GM19467 (cell line): ENCODE results near the gene NPIPA5.
"Not testable (repeated sequence)": the region's sequence is repeated elsewhere in the genome, so short reads cannot be mapped to it uniquely, and the experiment has no call there.

Experiments used
- ATAC-seq: cut with Tn5 transposase; IDR thresholded peaks from one replicate; pipeline ENCODE4 v1.9.1; 2021; ENCODE audit warnings: mild to moderate bottlenecking, moderate library complexity; ENCODE audit not compliant: unreplicated experiment

NPIPA5 gene

GRCh38 chr16:15378194-15378593, at the start of gene NPIPA5:
Gene NPIPA5, minus strand, starts transcription at chr16:15378294. Its CDS starts 0 bp downstream, at chr16:15378294.
- not testable (repeated sequence) for ATAC-seq

DNA sequence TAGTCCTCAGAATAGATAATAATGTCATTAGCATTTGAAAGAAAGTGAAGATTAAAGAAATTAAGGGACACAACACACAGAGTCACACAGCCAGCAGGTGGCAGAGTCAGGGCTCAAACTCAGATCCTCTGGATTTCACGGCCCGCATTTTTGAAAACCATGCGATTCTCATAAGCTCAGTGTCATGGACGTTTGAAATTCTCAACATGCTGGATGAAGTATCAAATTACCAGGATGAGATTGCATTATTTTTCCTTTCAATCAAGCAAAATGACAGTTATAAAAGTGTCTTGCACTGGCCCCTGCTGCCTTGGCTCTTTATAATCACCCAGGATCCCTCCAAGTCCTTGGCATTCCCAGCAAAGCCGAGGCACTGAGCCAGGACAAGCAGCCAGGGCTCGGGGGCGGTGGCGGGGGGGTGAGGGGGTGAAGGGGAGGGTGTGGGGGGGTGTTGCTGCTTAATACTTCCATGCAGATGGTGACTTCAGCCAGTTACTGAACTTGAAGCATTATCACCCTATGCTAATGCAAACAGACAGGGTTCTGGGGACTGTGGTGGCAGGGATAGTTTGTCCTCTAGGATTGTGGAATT, 49.6 kb upstream of the NPIPA5 start:
- no peak for ATAC-seq

- no peak for ATAC-seq
Measured at GRCh38 chr16:15426796-15427195, 48.7 kb upstream of the NPIPA5 start.

DNA sequence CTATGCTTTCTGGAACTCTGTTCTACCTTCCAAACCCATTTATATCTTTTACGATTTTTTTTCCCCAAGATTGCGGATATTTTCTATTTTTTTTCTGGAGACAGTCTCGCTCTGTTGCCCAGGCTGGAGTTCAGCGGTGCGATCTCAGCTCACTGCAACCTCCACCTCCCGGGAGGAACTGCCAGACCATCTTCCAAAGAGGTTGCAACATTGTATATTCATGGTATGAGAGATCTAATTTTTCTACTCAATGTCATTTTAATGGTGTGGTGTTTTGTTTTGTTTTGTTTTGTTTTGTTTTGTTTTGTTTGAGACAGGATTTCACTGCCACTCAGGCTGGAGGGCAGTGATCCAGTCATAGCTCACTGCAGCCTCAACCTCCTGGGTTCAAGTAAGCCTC, 47.8 kb upstream of the NPIPA5 start:
- ATAC-seq = no peak

DNA sequence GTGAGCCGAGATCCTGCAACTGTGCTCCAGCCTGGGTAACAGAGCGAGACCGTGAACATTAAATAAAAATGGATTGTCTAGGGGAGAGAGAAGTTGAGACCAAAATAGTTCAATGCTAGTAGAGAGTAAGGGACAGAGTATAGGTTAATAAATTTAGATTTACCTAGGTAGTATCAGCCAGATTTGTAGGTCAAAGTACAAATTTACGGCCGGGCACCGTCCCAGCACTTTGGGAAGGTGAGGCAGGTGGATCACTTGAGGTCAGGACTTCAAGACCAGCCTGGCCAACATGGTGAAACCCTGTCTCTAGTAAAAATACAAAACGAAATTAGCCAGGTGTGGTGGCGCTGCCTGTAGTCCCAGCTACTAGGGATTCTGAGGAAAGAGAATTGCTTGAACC, 44.1 kb upstream of the NPIPA5 start:
- ATAC-seq = no peak

DNA sequence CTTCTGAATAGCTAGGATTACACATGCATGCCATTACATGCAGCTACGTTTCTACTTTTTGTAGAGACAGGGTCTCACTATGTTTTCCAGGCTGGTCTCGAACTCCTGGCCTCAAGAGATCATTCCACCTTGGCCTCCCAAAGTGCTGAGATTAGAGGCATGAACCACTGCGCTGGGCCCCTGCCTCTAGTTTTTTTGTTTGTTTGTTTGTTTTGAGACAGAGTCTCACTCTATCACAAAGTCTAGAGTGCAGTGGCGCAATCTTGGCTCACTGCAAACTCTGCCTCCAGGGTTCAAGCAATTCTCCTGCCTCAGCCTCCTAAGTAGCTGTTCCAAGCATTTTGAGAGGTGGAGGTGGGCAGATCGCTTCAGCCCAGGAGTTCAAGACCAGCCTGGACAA, 43.6 kb upstream of the NPIPA5 start:
- ATAC-seq = not testable (repeated sequence)

GRCh38 chr16:15418206-15418605, 40.1 kb upstream of the NPIPA5 start:
- no peak for ATAC-seq

DNA sequence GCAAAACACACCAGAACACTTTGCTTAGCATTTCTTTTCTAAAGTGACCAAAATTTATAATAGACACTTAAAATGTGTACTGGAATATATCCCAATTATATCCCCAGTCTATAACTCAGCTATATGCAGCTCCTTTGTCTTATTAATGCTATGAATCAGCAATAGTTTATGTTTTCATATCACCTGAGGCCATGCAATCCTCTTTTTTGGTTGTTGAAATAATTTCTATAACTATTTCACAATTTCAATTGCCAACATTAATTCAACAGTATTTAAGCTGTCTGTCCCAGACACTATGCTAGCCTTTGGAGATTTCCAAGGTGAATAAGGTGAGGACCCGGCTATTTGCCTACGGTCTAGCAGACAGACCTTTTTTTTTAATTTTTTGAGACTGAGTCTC, 39.1 kb upstream of the NPIPA5 start:
- no peak for ATAC-seq

DNA sequence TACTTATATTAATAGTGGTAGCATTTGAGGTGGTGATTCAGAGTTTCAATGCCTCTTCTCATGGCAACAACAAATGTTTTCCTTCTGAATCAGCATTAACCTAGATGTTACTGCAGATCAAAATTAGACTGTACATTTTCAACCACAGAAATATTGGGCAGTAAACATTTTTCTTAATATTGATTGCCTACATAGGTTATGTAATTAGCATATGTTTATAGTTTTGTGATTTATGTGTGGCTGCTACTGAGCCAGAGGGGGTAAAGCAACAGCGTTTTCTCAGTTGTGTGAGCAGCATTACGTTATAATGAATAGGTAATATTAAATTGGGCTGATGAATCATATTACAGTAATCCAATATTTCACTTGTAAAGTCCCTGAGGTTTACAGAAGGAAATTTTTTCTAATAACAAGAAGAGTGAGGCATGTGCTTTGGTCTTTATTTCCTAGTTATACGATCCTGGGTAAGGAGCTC, 37.5 kb upstream of the NPIPA5 start:
- no peak for ATAC-seq

- ATAC-seq = not testable (repeated sequence)
Measured at GRCh38 chr16:15409476-15409875, 31.4 kb upstream of the NPIPA5 start.

DNA sequence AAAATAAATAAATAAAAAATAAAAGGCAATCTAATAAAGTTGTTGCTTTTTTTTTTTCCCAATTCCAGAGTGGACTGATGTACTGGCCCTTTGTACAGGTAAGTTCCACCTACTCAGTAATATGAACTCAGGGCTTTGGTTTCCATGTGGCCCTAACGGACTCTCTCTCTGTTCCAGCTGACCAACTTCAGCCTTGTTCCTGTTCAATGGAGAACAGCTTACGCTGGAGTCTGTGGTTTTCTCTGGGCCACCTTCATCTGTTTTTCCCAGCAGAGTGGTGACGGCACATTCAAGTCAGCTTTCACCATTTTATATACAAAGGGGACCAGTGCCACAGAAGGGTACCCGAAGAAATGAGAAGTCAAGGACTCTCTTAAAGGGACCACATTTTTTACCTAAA, 29.7 kb upstream of the NPIPA5 start:
- ATAC-seq = not testable (repeated sequence)

DNA sequence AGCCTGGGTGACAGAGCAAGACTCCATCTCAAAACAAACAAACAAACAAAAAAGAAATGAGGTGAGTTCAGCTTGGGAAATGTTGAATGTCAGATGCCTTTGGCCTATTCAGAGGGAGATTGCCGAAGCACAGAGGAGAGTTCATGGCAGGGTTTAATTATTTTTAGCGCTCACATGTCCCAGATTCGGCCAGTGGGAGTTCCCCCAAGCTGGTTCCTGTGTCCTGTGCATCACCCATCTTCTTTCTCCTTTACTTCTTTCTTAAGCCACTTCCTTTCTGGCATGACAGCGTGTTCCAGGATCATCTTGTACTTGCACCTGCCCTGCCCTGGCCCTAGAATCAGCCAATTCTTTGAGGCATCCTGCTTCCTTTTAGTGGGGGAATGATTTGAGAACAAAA, 26.7 kb upstream of the NPIPA5 start:
- ATAC-seq = no peak

GRCh38 chr16:15404091-15404490, 26.0 kb upstream of the NPIPA5 start:
- not testable (repeated sequence) for ATAC-seq

- no peak for ATAC-seq
Measured at GRCh38 chr16:15403392-15403995, 25.4 kb upstream of the NPIPA5 start.

DNA sequence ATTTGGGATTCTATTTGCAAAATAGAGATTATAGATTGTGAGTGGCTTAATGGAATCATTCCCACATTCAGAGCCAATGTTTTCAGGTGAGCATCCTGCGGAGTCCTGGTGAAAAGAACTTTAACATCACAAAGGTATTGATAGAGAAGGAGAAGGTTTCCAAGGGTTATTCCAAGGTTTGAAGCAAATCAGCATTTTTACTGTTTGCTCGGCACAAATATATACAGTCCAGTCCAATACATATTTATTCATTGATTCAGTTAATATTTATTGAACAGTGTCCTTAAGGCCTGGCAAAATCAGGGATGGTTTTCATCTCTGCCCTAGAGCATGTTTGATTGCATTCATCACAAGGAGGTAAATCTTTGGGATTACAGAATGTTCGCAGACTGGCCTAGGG, 23.9 kb upstream of the NPIPA5 start:
- no peak for ATAC-seq

GRCh38 chr16:15400314-15400713, 22.2 kb upstream of the NPIPA5 start:
- ATAC-seq = not testable (repeated sequence)

DNA sequence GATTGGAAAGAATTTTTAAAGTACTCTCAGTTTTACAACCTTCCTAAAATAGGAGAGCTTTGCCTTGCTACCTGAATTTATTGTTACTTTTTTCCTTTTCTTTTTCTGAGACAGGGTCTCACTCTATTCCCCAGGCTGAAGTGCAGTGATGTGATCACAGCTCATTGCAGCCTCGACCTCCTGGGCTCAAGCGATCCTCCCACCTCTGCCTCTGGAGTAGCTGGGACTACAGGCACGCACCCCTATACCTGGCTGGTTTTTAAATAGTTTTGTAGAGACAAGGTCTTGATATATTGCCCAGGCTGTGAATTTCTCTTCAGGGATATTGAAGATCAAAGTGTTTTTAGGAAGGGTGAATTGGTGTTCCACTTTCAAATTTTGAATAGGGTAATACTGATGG, 21.2 kb upstream of the NPIPA5 start:
- ATAC-seq = no peak

DNA sequence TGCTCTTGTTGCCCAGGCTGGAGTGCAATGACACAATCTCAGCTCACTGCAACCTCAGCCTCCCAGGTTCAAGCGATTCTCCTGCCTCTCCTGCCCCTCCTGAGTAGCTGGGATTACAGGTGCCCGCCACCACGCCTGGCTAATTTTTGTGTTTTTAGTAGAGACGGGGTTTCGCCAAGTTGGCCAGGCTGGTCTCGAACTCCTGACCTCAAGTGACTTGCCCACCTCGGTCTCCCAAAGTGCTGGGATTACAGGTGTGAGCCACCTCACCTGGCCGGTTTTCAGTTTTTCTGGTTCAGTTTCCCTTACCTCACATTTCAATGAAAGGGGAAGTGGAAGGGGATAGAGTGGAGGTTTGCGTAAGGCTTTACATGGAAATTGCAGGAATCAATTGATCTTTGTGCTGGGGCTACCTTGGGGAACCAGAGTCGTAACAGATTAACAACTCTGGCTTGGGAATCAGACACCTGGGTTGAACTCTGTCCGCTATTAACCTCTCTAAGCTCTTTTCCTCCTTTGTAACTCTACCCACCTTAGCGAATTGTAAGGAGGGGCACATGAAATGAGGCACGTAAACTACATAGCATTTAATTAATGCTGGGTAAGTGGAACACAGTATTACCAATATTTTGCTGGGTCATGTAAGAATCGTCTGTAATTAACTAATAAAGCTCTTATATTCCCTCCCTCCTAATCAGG, 20.7 kb upstream of the NPIPA5 start:
- no peak for ATAC-seq

- no peak for ATAC-seq
Measured at GRCh38 chr16:15396948-15397594, 19.0 kb upstream of the NPIPA5 start.

DNA sequence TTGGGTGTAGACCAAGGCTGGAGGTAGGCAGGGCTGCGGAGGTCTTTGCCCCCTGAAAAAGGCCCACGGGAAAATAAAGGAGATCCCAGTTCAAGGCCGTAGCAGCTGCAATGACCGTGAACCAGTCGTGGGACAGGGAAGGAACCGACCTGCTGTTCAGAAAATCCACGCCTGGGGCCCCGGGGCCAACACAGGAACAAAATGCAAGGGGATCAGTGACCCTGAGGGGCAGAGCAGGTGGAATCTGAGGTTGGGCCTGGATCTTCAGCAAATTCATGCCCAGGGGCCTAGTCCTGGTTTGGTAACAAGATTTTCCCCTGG, 18.4 kb upstream of the NPIPA5 start:
- ATAC-seq = not testable (repeated sequence)

GRCh38 chr16:15395631-15396508, 17.8 kb upstream of the NPIPA5 start, which contains the start of gene MPV17L:
Gene MPV17L, plus strand, starts transcription at chr16:15395754. Its CDS starts 144 bp downstream, at chr16:15395898.
- not testable (repeated sequence) for ATAC-seq
